HEK293 (cell line): ENCODE results near the gene TADA3.

ENCODE experiments used
- ZBTB49 ChIP-seq: fragments of 450-650 bp; formaldehyde crosslinking; IDR thresholded peaks from 2 replicates; pipeline ENCODE4 v1.5.1; 2016; ENCODE audit warnings: missing biosample characterization, missing genetic modification characterization, low read depth
- ZNF561 ChIP-seq: fragments of 450-650 bp; IDR thresholded peaks from 2 replicates; pipeline ENCODE4 v1.5.1; 2018; ENCODE audit warnings: missing biosample characterization, missing genetic modification characterization, borderline replicate concordance
- TF ChIP-seq, protein P1 (sequence below): fragments of 450-650 bp; formaldehyde crosslinking; IDR thresholded peaks from 2 replicates; pipeline ENCODE4 v1.5.1; 2016; ENCODE audit warnings: missing biosample characterization, missing genetic modification characterization

The TADA3 gene

GRCh38 chr3:9730657-9731205, 61.5 kb downstream of the TADA3 start (continued):
- TF ChIP-seq, protein P1, sequence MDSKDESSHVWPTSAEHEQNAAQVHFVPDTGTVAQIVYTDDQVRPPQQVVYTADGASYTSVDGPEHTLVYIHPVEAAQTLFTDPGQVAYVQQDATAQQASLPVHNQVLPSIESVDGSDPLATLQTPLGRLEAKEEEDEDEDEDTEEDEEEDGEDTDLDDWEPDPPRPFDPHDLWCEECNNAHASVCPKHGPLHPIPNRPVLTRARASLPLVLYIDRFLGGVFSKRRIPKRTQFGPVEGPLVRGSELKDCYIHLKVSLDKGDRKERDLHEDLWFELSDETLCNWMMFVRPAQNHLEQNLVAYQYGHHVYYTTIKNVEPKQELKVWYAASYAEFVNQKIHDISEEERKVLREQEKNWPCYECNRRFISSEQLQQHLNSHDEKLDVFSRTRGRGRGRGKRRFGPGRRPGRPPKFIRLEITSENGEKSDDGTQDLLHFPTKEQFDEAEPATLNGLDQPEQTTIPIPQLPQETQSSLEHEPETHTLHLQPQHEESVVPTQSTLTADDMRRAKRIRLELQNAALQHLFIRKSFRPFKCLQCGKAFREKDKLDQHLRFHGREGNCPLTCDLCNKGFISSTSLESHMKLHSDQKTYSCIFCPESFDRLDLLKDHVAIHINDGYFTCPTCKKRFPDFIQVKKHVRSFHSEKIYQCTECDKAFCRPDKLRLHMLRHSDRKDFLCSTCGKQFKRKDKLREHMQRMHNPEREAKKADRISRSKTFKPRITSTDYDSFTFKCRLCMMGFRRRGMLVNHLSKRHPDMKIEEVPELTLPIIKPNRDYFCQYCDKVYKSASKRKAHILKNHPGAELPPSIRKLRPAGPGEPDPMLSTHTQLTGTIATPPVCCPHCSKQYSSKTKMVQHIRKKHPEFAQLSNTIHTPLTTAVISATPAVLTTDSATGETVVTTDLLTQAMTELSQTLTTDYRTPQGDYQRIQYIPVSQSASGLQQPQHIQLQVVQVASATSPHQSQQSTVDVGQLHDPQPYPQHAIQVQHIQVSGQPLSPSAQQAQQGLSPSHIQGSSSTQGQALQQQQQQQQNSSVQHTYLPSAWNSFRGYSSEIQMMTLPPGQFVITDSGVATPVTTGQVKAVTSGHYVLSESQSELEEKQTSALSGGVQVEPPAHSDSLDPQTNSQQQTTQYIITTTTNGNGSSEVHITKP: peak; percentile 90
- TF ChIP-seq ZNF561 (tag by site-specific recombination): no peak
- TF ChIP-seq ZBTB49 (tag by site-specific recombination): no peak
- TF ChIP-seq, all 188 proteins: peak for 8
